ENCODE measurements around the gene RSPO1.

RSPO1 gene

DNA sequence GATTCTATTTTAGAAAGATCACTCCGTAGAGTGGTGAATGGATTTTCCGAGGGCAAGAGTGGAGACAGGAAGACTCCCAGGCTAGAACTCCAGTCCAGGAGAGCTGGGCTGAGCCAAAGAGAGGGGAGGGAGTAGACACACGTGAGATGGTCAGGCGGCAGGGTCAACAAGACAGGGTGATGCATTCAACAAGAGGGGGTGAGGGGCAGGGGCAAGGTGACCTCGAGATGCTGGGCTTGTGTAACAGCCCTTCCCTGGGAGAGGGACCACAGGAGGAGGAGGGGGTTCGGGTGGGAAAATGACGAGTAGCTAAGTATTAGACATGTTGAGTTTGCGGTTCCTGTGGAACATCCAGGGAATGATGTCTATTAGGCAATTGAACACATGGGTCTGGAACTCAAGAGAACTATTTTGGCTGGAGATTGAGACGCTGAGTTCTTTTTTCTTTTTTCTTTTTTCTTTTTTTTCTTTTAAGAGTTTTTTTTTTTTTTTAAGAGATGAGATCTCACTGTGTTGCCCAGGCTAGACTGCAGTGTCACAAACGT is 13.3 kb downstream of the RSPO1 start:
- Mint-ChIP-seq H3K27me3 (peaks cover 38 to 43% of the 10 kb centered on the region in 2 donors), H3K4me1 (no peaks in the 10 kb centered on the region), H3K4me3 (no peak overlapping the region), H3K9me3 (no peaks in the 10 kb centered on the region), H3K27ac (no peak overlapping the region), H3K36me3 (no peaks in the 10 kb centered on the region)
- ATAC-seq (replicated peaks) (no peak), DNase-seq (no peak)

DNA sequence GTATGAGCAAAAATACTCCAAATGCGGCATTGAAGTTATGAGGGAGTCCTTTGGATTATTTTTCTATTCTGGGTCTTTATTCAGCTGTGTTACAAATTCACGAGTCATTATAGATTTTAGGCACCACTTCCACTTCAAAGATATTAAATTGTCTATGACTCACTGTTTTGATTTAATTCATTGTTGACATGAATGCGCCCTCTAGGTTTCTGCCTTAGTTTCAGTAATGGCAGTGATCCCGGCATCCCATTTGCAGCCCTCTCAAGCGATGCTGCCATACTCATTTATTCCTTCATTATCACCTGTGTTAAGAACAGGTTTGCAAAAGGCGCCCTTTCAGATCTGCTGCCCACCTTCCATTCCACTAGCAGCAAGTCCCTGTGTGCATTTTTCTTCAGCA is 14.0 kb downstream of the RSPO1 start:
- Mint-ChIP-seq H3K27ac (no peak overlapping the region), H3K4me3 (no peak overlapping the region), H3K36me3 (no peaks in the 10 kb centered on the region), H3K27me3 (peaks cover 39 to 43% of the 10 kb centered on the region in 2 donors), H3K4me1 (no peaks in the 10 kb centered on the region), H3K9me3 (no peaks in the 10 kb centered on the region)
- ATAC-seq (replicated peaks) (no peak), DNase-seq (no peak)

DNA sequence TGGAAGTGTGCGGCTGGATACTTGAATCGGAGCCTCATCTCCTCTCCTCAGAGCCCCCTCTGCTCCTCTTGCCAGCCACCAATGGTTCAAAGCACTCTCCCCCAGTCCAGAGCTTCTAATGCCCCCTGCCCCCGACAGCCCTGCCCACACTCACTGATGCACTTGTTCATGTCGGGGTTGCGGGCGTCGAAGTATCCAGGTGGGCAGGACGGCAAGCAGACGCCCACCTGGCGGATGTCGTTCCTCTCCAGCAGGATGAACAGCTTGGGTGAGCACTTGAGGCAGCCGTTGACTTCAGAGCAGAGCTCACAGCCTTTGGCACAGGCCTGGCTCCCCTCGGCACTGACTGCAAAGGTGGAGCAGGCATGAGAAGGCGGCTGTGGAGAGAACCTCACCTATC is 18.4 kb downstream of the RSPO1 start:
- Mint-ChIP-seq H3K27me3 (peaks cover 54 to 60% of the 10 kb centered on the region in 2 donors), H3K9me3 (no peaks in the 10 kb centered on the region), H3K27ac (no peak overlapping the region), H3K36me3 (no peaks in the 10 kb centered on the region), H3K4me1 (no peaks in the 10 kb centered on the region), H3K4me3 (no peak overlapping the region)
- ATAC-seq (replicated peaks) (no peak), DNase-seq (no peak)

DNA sequence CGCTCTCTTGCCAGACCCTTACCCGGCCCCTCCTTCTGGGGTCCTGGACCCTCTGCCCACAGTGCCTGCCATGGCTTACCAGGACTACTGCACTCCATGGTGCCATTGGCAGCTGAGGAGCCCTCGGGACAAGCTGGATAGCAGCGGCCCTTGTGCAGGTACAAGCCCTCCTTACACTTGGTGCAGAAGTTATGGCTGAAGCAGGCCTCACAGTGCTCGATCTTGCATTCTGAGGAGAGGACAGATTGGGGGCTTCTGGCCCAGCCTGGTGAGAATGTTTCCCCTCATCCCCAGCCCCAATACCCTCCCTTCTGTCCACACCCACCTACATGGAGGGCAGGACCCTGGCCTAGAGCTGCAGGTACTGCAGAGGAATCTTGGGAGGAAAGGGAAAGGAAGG is 20.6 kb downstream of the RSPO1 start:
- H3K4me1 Mint-ChIP-seq = no peaks in the 10 kb centered on the region
- ATAC-seq (replicated peaks) (no peak), DNase-seq (no peak)
- no peaks in the 10 kb centered on the region for H3K9me3 Mint-ChIP-seq
- H3K4me3 Mint-ChIP-seq = no peak overlapping the region
- no peaks in the 10 kb centered on the region for H3K36me3 Mint-ChIP-seq
- peaks cover 51 to 56% of the 10 kb centered on the region in 2 donors for H3K27me3 Mint-ChIP-seq
- H3K27ac Mint-ChIP-seq = no peak overlapping the region

DNA sequence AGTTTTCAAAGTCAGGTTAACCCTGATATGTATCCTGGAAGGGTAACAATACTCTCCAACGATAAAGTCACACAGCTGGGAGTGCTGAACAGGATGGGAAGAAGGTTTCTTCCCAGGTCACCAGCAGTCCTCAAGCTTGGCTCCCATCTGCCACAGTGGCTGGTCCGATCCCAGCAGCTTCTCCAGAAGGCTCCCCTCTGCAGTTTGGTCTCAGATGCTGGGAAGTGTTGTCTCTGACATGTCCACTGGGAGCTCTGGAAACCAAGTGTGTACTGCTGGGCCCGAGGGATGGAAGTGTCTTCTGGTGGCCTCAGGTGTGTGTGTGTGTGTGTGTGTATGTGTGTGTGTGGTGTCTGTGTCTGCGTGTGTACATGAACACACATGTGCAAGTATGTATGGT is 22.5 kb downstream of the RSPO1 start:
- H3K36me3 Mint-ChIP-seq = no peaks in the 10 kb centered on the region

DNA sequence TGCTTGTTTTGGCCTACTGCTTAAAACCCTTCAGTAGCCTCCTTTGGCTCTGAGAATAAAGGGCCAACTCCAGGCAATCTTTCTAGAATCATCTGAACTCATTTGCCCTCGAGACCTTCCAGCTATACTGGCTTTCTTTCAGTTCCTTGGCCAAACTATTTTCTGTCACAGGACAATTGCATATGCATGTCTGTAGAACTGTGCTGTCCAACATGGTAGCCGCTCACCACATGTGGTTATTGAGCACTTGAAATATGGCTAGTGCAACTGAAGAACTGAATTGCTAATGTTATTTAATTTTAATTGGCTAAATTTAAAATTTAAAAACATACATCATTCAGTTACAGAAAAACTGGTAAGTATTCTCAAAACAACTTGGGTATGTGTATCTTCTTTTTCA is 24.7 kb downstream of the RSPO1 start:
- DNase-seq (no peak), ATAC-seq (replicated peaks) (no peak)
- H3K4me3 Mint-ChIP-seq = no peak overlapping the region
- peaks cover 25 to 30% of the 10 kb centered on the region in 2 donors for H3K27me3 Mint-ChIP-seq
- no peaks in the 10 kb centered on the region for H3K36me3 Mint-ChIP-seq
- no peak overlapping the region for H3K27ac Mint-ChIP-seq
- H3K9me3 Mint-ChIP-seq = no peaks in the 10 kb centered on the region
- no peaks in the 10 kb centered on the region for H3K4me1 Mint-ChIP-seq

More for the DNA sequence above, 22.5 kb downstream of the RSPO1 start:
- no peaks in the 10 kb centered on the region for H3K9me3 Mint-ChIP-seq
- no peak overlapping the region for H3K4me3 Mint-ChIP-seq
- DNase-seq = no peak
- H3K4me1 Mint-ChIP-seq = no peaks in the 10 kb centered on the region
- ATAC-seq (replicated peaks) = no peak
- peaks cover 38 to 42% of the 10 kb centered on the region in 2 donors for H3K27me3 Mint-ChIP-seq
- no peak overlapping the region for H3K27ac Mint-ChIP-seq

DNA sequence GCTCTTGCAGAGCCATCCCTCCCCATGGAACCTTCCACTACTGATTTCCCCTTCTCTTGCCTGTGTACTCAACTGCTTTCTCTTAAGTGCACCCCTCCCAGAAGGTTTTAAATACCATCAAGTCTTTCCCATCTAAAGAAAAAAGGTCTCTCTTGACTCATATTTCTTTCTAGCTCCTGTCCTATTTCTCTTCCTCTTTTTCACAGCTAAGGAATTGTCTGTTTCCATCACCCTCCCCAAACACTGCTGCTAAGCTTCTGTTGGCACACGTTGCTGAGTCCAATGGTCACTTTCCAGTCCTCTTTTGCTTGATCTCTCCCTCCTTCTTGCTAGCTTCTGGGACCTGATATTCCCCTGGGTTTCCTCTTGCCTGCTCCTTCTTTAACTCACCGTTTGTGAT is 25.7 kb downstream of the RSPO1 start:
- ATAC-seq (replicated peaks) (no peak), DNase-seq (no peak)
- Mint-ChIP-seq H3K4me1 (no peaks in the 10 kb centered on the region), H3K9me3 (no peaks in the 10 kb centered on the region), H3K27me3 (peaks cover 29 to 35% of the 10 kb centered on the region in 2 donors), H3K27ac (no peak overlapping the region), H3K4me3 (no peak overlapping the region), H3K36me3 (no peaks in the 10 kb centered on the region)

DNA sequence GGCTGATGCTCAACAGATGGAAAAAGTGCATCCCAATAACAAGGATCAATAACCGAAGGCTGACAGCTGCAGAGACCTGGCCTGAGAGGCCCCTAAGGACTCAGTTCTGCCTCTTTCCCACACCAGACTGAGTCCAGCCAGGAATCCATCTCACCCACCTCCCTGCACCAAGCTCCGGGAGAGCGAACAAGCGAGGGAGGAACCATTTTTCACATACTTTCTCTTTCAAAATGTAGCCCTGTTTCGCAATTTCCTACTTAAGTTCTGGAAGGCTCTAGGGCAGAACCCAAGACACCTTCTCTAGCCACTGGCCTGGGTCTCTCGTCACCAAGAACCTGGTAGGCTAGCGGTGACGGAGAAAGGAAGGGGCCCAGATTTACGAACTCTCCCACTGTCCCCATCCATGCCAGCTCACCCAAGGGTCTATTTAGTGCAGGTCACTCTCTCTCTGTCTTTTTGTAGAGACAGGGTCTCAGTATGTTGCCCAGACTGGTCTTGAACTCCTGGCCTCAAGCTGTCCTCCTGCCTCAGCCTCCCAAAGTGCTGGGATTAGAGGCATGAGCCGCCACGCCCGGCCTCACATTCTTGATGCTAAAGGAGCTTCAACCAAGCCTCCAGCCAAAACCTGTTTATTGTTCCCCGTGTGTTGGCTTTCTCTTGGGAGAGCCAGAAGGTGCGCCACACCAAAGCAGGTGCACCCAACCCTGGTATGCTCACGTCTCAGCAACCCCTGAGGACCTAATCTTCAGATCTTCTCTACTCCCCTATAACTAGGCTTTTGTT is 28.0 kb downstream of the RSPO1 start:
- H3K27me3 Mint-ChIP-seq = peaks cover 19 to 22% of the 10 kb centered on the region in 2 donors
- no peak overlapping the region for H3K4me3 Mint-ChIP-seq
- H3K4me1 Mint-ChIP-seq = peaks cover 6 to 7% of the 10 kb centered on the region in 2 donors
- DNase-seq (no peak), ATAC-seq (replicated peaks) (no peak)
- H3K9me3 Mint-ChIP-seq = no peaks in the 10 kb centered on the region
- no peaks in the 10 kb centered on the region for H3K36me3 Mint-ChIP-seq
- H3K27ac Mint-ChIP-seq = no peak overlapping the region

DNA sequence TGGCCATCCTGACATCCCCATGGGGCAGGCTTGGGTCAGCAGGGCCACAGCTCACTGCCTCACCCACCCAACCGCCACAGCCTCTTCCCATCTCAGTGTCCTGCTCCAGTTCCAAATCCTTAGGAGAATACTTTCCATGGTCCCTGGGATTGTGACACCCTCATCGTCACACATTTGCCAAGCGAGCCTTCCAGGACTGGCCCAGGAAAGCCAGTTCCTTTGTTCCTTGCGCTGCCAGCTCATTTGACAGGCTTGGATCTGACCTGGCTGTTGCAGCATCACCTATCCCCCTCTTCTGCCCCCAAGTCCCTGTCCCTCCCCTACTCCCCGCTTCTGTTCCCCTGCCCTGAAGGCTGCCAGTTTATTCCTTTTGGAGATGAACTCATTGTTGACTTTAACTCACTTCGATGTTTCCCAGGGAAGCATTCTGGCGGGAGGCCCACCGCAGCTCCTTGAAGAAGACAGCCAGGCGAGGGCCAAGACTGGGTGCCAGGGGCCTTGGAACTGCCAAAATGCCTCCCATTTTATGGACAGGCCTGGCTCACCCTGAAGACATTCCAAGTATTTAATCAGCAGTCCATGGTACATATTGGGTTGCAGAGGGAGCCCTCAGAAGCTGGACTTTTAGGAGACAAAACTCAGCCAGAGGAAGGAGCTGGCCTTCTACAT is 28.8 kb downstream of the RSPO1 start:
- no peaks in the 10 kb centered on the region for H3K36me3 Mint-ChIP-seq
- H3K27ac Mint-ChIP-seq = peak overlapping the region; percentile 73
- H3K4me1 Mint-ChIP-seq = peaks cover 6 to 7% of the 10 kb centered on the region in 2 donors
- H3K4me3 Mint-ChIP-seq = no peak overlapping the region
- H3K27me3 Mint-ChIP-seq = peaks cover 19 to 22% of the 10 kb centered on the region in 2 donors
- no peaks in the 10 kb centered on the region for H3K9me3 Mint-ChIP-seq
- ATAC-seq (replicated peaks) = no peak
- no peak for DNase-seq

DNA sequence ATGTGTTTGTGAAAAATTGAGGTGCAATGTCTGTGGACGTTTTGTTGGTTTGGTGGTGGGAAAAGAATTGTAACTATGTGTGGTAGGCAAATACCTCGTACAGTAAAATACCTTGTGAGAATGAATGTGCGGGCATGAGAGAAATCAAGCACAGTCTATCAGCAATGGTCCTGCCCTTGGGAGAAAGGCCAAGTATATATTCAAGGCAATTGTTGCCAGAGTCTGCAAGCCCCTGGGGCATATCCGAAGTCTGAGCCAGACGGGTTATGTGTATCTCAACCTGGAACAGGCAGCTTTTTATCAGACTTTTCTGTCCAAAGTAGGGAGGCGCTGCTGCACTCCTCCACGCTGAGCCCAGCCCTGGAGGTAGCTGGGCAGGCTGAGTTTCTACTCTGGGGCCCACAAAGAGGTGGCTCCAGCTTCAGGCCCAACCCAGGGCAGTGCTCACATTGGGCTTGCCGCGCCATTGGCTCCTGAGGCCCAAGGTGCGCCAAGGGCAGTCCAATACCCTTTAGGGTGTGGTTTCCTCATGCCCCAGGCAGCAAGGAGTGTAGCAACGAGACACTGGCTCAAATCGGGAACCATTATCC is 29.5 kb downstream of the RSPO1 start:
- ATAC-seq (replicated peaks) (no peak), DNase-seq (no peak)
- Mint-ChIP-seq H3K27ac (no peak overlapping the region), H3K9me3 (no peaks in the 10 kb centered on the region), H3K27me3 (peaks cover 19 to 22% of the 10 kb centered on the region in 2 donors), H3K4me1 (peaks cover 6 to 7% of the 10 kb centered on the region in 2 donors), H3K36me3 (no peaks in the 10 kb centered on the region), H3K4me3 (no peak overlapping the region)

DNA sequence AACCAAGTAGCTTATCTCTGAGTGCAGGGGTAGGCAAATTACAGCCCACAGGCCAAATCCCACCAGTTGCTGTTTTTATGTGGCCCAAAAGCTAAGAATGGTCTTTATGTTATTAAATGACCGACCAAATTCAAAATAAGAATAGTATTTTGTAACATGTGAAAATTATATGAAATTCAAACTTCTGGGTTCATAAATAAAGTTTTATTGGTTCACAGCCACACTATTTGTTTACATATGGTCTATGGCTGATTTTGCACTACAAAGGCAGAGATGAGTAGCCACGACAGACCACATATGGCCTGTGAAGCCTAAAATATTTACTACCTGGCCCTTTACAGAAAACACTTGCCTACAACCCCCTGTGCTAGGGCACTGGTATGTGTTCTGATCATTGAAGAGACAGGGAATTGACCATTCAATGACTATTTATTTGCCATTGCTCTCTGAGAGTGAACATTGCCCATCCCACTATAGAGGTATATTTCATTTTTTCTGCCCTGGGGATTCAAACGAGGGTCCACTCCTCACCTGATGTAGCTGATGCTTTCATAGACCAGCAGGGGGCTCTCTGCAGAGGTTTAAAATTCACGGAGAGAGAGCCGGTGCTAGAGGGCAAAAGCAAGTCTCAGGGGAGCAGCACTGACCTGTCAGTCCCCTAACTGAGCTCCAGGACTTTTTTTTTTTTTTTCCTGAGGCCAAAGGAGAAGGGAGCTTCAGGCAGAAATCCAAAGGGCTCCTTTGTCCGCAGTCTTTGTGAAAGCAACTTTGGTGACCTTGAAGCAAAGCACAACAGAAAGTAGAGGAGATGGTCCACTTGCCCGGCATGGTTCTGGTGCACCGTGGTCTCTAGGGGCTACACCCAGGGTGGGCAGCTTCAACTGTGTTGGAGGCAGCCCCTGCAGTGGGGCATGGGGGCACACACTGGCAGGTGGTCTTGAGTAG is 31.7 kb downstream of the RSPO1 start:
- no peaks in the 10 kb centered on the region for H3K36me3 Mint-ChIP-seq
- ATAC-seq (replicated peaks) = peak; percentile 76 to 77
- no peaks in the 10 kb centered on the region for H3K9me3 Mint-ChIP-seq
- H3K4me1 Mint-ChIP-seq = peaks cover 6 to 7% of the 10 kb centered on the region in 2 donors
- H3K27ac Mint-ChIP-seq = no peak overlapping the region
- DNase-seq = peak; percentile 25
- H3K27me3 Mint-ChIP-seq = peaks cover 19 to 22% of the 10 kb centered on the region in 2 donors
- H3K4me3 Mint-ChIP-seq = peak overlapping the region in 1 of 2 donors; percentile 63

DNA sequence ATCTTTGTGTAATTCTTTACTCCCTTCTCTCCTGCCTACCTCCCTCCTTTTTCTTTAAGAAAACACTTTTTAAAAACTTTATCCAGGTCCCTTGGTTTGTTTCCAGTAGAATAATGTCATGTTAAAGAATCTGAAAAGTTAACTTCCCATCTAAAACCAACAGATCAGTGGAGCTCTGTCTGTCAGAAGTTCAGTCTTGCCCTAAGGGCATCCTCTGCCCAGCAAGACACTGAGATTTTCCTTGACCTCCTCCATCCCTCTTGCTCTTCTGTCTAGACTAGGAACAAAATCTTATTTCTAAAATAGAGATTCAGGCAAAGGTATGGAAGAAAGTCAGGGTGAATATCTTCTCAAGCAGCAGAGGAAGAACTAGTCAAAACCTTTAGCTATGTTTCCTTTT is 33.3 kb downstream of the RSPO1 start:
- no peaks in the 10 kb centered on the region for H3K9me3 Mint-ChIP-seq
- no peak overlapping the region for H3K27ac Mint-ChIP-seq
- H3K4me3 Mint-ChIP-seq = no peak overlapping the region
- DNase-seq (no peak), ATAC-seq (replicated peaks) (no peak)
- peaks cover 19 to 22% of the 10 kb centered on the region in 2 donors for H3K27me3 Mint-ChIP-seq
- H3K4me1 Mint-ChIP-seq = peaks cover 6 to 9% of the 10 kb centered on the region in 2 donors
- H3K36me3 Mint-ChIP-seq = no peaks in the 10 kb centered on the region

DNA sequence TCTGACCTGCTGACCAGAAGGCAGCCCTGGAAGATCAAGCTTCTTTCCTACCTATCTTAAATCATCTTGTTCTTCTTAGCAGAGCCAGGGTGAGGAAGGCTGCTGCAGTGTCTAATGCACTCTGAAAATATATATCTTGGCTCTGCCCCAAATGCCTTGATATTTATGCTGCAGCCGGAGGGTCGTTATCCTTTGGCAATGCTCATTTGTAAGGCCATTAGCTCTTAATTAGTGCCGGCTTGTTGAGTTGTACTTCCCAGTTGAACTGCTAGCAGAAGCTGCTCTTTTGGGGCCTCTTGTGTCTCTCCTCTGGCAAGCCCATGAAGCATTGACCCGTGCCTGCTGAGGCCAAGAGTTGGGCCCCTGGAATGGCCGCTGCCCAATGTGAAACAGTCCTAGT is 34.8 kb downstream of the RSPO1 start:
- H3K4me3 Mint-ChIP-seq = no peak overlapping the region
- H3K4me1 Mint-ChIP-seq = peaks cover 18 to 20% of the 10 kb centered on the region in 2 donors
- H3K9me3 Mint-ChIP-seq = no peaks in the 10 kb centered on the region
- DNase-seq (no peak), ATAC-seq (replicated peaks) (no peak)
- H3K27ac Mint-ChIP-seq = no peak overlapping the region
- H3K36me3 Mint-ChIP-seq = peaks cover 6% of the 10 kb centered on the region in 2 donors
- peaks cover 11 to 15% of the 10 kb centered on the region in 2 donors for H3K27me3 Mint-ChIP-seq

Data from stimulated activated naive B cell treated with anti-CD40 and anti-IgM and Interleukin-4, amounts not matched to agents 10 μg/mL and 1 μg/mL and 100 μg/mL, for 72 hours (primary cell).